ENCODE data around the gene ERP44. TPM values are rescaled to one million over a fixed set of nuclear protein-coding genes. Genes with fewer than 3 reads are reported as not detected.

ERP44 gene
- total RNA-seq, 1 experiment from 2014 or later: 9.4 TPM

GRCh38 chr9:100058699-100059579 lies 39.9 kb downstream of the ERP44 start:
- DNase-seq (ENCODE audit: low read depth, low spot score): no peak
- no peak for ATAC-seq
- RAD21 ChIA-PET (ENCODE audit: low non-redundant PET in 1 of 2, low total read pairs in 2 of 2, uncharacterized antibody in 2 of 2, unreplicated experiment in 2 of 2): no interaction called here
- Histone ChIP-seq H3K9ac (ENCODE audit: low read length) (no peak overlapping the region), H3K36me3 (ENCODE audit: control insufficient read depth in 1 of 2, insufficient read depth in 2 of 2, low read length in 2 of 2) (no peaks in the 10 kb centered on the region), H3K9me2 (ENCODE audit: insufficient read depth) (no peaks in the 10 kb centered on the region), H2AFZ (ENCODE audit: low read depth, low read length, poor library complexity, severe bottlenecking) (no peak overlapping the region), H3K4me3 (replicated peaks in 1 of 2; ENCODE audit: low read depth in 1 of 2, low read length in 2 of 2) (no peak overlapping the region), H4K20me1 (ENCODE audit: insufficient read depth) (no peaks in the 10 kb centered on the region; the same call in 1 of the 2 replicates), H3K27ac (ENCODE audit: low read depth, low read length) (no peak overlapping the region), H3K9me3 (ENCODE audit: control insufficient read depth in 1 of 2, insufficient read depth in 1 of 2, low read depth in 1 of 2, low read length in 2 of 2) (no peaks in the 10 kb centered on the region), H3K79me2 (ENCODE audit: insufficient read depth, low read length) (peaks cover 5% of the 10 kb centered on the region; the same call in 1 of the 2 replicates), H3K4me2 (ENCODE audit: low read length) (no peak overlapping the region), H3K4me1 (ENCODE audit: control insufficient read depth in 1 of 2, insufficient read depth in 2 of 2, low read length in 2 of 2) (no peaks in the 10 kb centered on the region), H3K27me3 (ENCODE audit: insufficient read depth, low read length) (no peaks in the 10 kb centered on the region)
- intact Hi-C loops (cut with micrococcal nuclease): no loop called here
- CTCF ChIA-PET: no interaction called here
- POLR2A ChIA-PET: no interaction called here
- BruUV-seq (replicated peaks): no TSS peak
- TF ChIP-seq CTCF (IDR thresholded peaks at IDR 0.05 in 2 of 3, conservative IDR thresholded peaks at IDR 0.05 in 1 of 3; ENCODE audit: borderline replicate concordance in 1 of 3, insufficient read depth in 1 of 3, low read depth in 2 of 3, low read length in 2 of 3) (no peak), CBX3 (IDR thresholded peaks at IDR 0.05; ENCODE audit: low read depth) (no peak), SIN3A (IDR thresholded peaks at IDR 0.05; ENCODE audit: low read depth) (no peak), JUND (IDR thresholded peaks at IDR 0.05) (no peak), ELF1 (IDR thresholded peaks at IDR 0.05; ENCODE audit: borderline replicate concordance, low read depth) (no peak), MAX (IDR thresholded peaks at IDR 0.05) (no peak), ZFX (IDR thresholded peaks at IDR 0.05) (no peak)

GRCh38 chr9:100057624-100058023 lies 41.2 kb downstream of the ERP44 start:
- POLR2A ChIA-PET: no interaction called here

More at GRCh38 chr9:100057624-100058023, 41.2 kb downstream of the ERP44 start:
- no peaks in the 10 kb centered on the region for H3K27me3 ChIP-seq (ENCODE audit: insufficient read depth, low read length)
- H3K4me1 ChIP-seq (ENCODE audit: control insufficient read depth in 1 of 2, insufficient read depth in 2 of 2, low read length in 2 of 2): no peaks in the 10 kb centered on the region
- H3K4me2 ChIP-seq (ENCODE audit: low read length): no peak overlapping the region
- ChIA-PET RAD21 (ENCODE audit: low non-redundant PET in 1 of 2, low total read pairs in 2 of 2, uncharacterized antibody in 2 of 2, unreplicated experiment in 2 of 2) (no interaction called here), CTCF (no interaction called here)
- H3K27ac ChIP-seq (ENCODE audit: low read depth, low read length): no peak overlapping the region
- no peak overlapping the region for H3K4me3 ChIP-seq (replicated peaks in 1 of 2; ENCODE audit: low read depth in 1 of 2, low read length in 2 of 2)
- intact Hi-C loops (cut with micrococcal nuclease): no loop called here
- H3K9me2 ChIP-seq (ENCODE audit: insufficient read depth): no peaks in the 10 kb centered on the region
- H3K36me3 ChIP-seq (ENCODE audit: control insufficient read depth in 1 of 2, insufficient read depth in 2 of 2, low read length in 2 of 2): no peaks in the 10 kb centered on the region
- no peaks in the 10 kb centered on the region; the same call in 1 of the 2 replicates for H4K20me1 ChIP-seq (ENCODE audit: insufficient read depth)
- no peak overlapping the region for H3K9ac ChIP-seq (ENCODE audit: low read length)
- TF ChIP-seq ZBTB33 (IDR thresholded peaks at IDR 0.05; ENCODE audit: extremely low read depth, insufficient replicate concordance, low read length) (no peak), REST (IDR thresholded peaks at IDR 0.05; ENCODE audit: low read depth) (no peak), POLR2A (IDR thresholded peaks at IDR 0.05; ENCODE audit: borderline replicate concordance, extremely low read depth, insufficient read depth, insufficient read length) (no peak), ZNF274 (IDR thresholded peaks at IDR 0.05; ENCODE audit: low read depth, low read length) (no peak)
- peaks cover 5% of the 10 kb centered on the region; the same call in 1 of the 2 replicates for H3K79me2 ChIP-seq (ENCODE audit: insufficient read depth, low read length)
- DNase-seq (ENCODE audit: low read depth, low spot score): no peak
- no TSS peak for BruUV-seq (replicated peaks)
- no peak for ATAC-seq
- no peaks in the 10 kb centered on the region for H3K9me3 ChIP-seq (ENCODE audit: control insufficient read depth in 1 of 2, insufficient read depth in 1 of 2, low read depth in 1 of 2, low read length in 2 of 2)
- H2AFZ ChIP-seq (ENCODE audit: low read depth, low read length, poor library complexity, severe bottlenecking): no peak overlapping the region

All from HCT116 (cell line).